HG03095 (cell line): ENCODE measurements around the gene NADSYN1.

Experiments used
- ATAC-seq: cut with Tn5 transposase; IDR thresholded peaks from one replicate; pipeline ENCODE4 v1.9.1; 2021; ENCODE audit warnings: moderate library complexity; ENCODE audit not compliant: unreplicated experiment

Gene NADSYN1

DNA sequence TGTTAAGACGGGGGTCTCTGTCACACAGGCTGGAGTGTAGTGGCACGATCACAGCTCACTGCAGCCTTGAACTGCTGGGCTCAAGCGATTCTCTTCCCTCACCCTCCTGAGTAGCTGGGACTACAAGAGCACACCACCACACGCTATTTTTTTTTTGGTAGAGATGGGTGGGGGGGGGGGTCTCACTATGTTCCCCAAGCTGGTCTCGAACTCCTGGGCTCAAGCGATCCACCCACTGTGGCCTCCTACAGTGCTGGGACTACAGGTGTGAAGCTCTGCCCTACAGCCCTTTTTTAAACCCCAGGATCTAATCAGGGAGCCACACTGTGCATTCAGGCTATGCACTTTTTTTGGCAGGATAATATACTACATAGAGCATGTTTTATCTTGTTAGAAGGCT lies 3.4 kb upstream of the NADSYN1 start:
- no peak for ATAC-seq

GRCh38 chr11:71450507-71450906 lies 2.5 kb upstream of the NADSYN1 start:
- no peak for ATAC-seq

- no peak for ATAC-seq
These were observed 2.1 kb upstream of the NADSYN1 start for GRCh38 chr11:71450939-71451338.

DNA sequence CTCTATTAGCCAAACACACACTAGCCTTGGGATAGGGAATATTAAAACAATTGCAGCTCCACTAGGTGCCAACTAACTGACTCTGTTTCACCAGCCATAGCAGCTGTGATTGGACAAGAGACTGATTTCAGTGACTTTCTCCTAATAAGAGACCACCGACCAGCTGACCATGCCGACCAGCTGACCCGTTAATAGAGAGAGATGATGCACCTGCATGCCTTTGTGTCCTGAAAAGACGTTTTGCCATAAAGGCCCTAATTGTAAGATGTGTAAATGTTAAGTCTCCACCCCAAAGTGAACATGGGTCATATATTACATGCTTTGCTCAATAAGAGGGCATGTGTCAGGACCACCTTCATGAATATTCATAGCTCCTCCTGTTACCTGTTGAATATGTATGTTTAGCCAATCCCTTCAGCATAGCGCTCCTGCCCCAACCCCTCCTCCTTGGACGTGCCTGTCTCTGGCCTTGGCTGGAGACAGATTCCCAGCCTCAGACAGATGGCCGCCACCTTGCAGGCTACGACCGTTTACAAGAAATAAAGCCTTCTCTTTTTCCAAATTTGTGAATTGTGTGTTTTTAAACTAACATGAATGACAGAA lies 1.3 kb upstream of the NADSYN1 start:
- ATAC-seq: no peak

- peak; percentile 1 for ATAC-seq
These were observed 585 bp upstream of the NADSYN1 start for GRCh38 chr11:71452199-71453036.

DNA sequence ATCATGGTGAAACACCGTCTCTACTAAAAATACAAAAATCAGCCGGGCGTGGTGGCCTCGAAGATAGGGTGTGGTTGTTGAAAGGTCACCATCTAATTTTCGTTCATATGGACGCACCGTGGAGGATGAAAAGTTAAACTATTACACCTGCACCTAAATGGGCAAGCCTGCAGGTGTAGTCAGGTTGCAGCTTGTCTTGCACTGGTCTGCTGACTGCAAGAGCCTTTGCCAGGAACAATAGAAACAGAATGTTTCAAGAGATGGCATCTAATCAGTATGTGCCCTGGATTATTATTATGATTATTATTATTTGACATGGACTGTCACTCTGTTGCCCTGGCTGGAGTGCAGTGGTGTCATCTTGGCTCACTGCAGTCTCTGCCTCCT lies 908 bp downstream of the NADSYN1 start:
- ATAC-seq: no peak

DNA sequence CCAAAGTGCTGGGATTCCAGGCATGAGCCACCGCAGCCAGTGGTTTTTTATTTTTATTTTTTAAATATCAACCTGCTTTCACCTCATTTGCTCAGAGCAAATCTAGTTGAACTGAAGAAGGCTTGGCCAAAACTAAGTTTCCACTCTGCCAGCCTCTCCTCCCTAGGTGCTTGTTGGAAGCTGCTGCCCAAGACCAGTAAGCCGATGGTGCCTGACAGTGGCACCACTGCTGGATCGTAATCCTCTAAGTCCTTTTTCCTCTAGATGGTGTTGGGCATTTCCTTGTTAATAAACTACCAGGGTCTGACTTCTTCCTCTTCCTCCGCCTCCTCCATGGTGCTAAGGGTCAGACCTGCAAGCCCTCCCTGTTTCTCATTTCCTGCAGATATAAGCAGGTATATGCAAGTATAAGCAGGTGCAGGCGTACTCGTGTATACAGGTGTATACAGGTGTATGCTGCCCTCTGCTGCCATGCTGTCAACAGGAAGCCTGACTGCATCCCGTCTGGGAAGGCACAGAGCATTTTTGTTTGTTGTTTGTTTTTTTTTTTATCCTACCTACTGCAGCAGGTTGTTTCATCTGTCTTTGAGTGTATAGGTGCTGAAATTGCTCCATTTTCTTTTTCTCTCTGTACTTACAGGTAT lies 1.6 kb downstream of the NADSYN1 start:
- no peak for ATAC-seq

DNA sequence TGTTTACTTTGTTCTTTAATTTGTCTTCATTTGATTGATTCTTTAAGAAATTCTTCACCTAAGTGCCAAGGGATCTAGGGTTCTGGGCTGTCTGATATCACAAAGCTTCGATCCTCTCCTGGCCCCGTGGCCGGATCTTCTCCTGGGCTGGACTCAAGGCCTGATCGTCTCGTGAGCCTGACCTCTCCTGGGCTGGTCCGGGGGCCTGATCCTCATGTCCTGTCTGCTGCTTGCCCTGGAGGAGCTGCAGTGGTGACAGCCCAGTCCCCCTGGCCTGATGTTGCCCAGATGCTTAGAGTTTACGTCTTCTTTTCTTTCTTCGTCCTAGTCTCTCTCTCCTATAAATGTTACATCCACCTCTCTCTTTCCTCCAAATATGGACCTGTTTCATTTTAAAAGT lies 3.3 kb downstream of the NADSYN1 start:
- ATAC-seq: no peak

GRCh38 chr11:71456831-71457230 lies 3.8 kb downstream of the NADSYN1 start:
- no peak for ATAC-seq

- no peak for ATAC-seq
These were observed 5.4 kb downstream of the NADSYN1 start for GRCh38 chr11:71458146-71459070.

GRCh38 chr11:71459076-71459766 lies 6.2 kb downstream of the NADSYN1 start:
- no peak for ATAC-seq

DNA sequence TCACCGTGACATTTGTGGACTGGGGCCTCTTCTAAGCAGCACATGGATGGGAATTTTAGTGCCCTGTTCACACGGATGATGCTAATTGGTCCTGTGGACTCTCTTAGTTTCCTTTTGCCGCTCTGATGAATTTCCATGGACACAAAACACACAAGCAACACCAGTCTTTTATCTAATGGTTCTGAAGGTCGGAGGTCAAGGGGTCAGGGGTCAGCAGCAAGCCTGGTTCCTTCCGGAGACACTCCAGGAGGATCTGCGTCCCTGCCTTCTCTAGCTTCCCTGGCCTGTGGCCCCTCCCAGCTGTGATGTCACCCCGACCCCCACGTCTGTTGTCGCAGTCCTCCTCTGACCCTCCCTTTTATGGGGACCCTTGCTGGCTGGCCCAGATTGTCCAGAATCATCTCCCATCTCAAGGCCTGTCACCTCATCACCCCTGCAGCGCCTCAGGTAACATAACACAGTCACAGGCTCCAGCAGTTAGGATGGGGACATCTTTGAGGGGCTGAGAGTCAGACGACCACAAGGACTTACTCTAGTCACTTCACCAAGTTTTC lies 6.8 kb downstream of the NADSYN1 start:
- ATAC-seq: no peak

GRCh38 chr11:71461696-71462095 lies 8.7 kb downstream of the NADSYN1 start:
- ATAC-seq: no peak

DNA sequence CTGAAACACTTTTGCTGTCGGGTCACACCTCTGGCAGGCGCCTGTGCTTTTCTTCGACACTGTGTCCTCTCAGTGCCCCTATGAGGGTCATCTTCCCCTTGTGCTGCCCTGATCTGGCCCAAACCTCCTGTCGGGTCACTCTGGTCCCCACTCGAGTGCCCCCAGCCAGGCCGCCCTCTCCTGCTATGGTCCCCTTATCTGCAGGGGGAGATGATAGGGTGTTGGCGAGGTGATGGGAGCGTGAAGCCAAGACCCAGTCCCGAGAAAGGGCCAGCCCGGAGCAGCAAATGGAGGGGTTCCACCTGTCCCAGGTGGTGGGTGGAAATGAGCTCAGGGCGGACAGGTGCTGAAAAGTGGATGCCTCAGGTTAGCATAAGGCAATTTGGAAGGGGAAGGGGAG lies 9.7 kb downstream of the NADSYN1 start:
- no peak for ATAC-seq

GRCh38 chr11:71463331-71464211 lies 10.6 kb downstream of the NADSYN1 start:
- no peak for ATAC-seq

GRCh38 chr11:71465054-71465453 lies 12.1 kb downstream of the NADSYN1 start:
- ATAC-seq: no peak

DNA sequence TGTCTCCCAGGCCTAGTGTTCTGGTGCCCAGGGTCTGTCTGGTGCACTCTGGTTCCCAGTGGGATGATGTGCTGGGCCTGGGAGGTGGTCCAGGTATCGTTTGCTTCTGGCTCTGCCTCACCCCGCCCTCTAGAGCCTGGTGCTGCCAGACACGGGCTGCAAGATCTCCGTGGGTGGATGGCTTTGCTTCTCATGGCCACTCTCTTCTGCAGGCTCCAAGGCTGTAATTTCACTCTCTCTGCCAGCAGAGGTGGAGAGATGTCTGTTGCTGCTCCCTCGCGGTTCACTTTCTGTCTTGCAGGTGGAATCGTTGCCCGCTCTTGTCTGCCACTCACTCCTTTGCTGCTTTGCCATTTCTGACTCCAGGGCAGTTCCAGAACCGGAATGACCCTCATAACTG lies 13.4 kb downstream of the NADSYN1 start:
- no peak for ATAC-seq

DNA sequence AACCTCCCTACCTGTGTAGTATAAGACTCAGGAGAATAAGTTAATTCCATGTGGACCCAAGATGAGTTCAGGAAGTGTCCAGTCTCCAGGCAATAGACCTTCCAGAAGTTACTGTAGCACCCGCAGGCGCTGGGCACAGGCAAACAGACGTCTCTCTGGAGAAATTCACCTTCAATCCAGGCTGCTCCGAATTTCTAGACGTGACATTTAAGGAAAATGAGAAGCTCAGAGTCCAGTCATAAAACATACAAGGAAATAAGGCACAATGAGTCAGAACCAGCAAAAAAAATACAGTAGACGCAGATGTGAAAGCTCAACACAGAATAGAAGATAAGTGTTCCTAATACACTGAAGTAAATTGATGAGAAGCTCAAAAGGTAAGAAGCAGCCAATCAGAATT lies 14.2 kb downstream of the NADSYN1 start:
- no peak for ATAC-seq

- no peak for ATAC-seq
These were observed 17.9 kb downstream of the NADSYN1 start for GRCh38 chr11:71470946-71471345.
